Tibial nerve (tissue), 4 donors: ENCODE data around the gene SLTM.

ENCODE experiments used
- EP300 ChIP-seq, 2 donors: sonication (generic); formaldehyde crosslinking; IDR thresholded peaks; one replicate each; pipeline ENCODE4 v1.6.1; 2017; ENCODE audit warnings: antibody characterized with exemption in 2 of 2, mild to moderate bottlenecking in 1 of 2
- TF ChIP-seq, protein P1 (sequence below), 5 experiments: fragments of 200-600 bp in 3 of 5; fragments of 450-650 bp in 2 of 5; sonication (generic) in 3 of 5; IDR thresholded peaks; one replicate each; pipeline ENCODE4 v1.5.1; 2016 to 2019; ENCODE audit warnings: antibody characterized with exemption in 5 of 5, mild to moderate bottlenecking in 3 of 5, moderate library complexity in 2 of 5

DNA sequence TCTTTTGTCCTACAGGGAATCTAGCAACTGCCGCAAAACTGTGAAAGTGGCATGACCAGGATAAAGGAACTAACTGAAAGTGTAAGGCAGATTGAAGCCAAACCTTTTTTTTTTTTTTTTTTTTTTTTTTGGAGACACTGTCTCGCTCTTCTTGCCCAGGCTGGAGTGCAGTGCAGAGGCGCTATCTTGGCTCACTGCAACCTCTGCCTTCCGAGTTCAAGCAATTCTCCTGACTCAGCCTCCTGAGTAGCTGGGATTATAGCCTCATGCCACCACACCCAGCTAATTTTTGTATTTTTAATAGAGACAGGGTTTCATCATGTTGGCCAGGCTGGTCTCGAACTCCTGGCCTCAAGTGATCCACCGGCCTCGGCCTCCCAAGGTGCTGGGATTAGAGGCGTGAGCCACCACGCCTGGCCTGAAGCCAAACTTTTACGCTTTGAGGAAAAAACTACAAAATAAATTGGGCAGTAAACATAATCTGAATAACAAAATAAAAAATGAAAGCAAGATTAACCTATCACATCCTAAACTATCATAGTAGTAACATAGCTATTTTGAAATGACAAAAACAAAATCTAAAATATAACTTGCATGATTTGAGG, 9.7 kb downstream of the SLTM start:
- TF ChIP-seq, protein P1, sequence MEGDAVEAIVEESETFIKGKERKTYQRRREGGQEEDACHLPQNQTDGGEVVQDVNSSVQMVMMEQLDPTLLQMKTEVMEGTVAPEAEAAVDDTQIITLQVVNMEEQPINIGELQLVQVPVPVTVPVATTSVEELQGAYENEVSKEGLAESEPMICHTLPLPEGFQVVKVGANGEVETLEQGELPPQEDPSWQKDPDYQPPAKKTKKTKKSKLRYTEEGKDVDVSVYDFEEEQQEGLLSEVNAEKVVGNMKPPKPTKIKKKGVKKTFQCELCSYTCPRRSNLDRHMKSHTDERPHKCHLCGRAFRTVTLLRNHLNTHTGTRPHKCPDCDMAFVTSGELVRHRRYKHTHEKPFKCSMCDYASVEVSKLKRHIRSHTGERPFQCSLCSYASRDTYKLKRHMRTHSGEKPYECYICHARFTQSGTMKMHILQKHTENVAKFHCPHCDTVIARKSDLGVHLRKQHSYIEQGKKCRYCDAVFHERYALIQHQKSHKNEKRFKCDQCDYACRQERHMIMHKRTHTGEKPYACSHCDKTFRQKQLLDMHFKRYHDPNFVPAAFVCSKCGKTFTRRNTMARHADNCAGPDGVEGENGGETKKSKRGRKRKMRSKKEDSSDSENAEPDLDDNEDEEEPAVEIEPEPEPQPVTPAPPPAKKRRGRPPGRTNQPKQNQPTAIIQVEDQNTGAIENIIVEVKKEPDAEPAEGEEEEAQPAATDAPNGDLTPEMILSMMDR (IDR thresholded peaks at IDR 0.05): no peak
- TF ChIP-seq EP300 (IDR thresholded peaks at IDR 0.05): no peak
